SU-DHL-6 (cell line): ENCODE data around the gene CRMP1.

Experiments used
- H2AFZ ChIP-seq: fragments of 200-600 bp; sonication (generic); 2 replicates; pipeline ENCODE4 v1.6.1; 2014; ENCODE audit warnings: low read depth, mild to moderate bottlenecking, moderate library complexity, mixed read lengths, antibody characterized with exemption, low read length; ENCODE audit not compliant: severe bottlenecking
- H3F3A ChIP-seq: fragments of 200-600 bp; shearing (Covaris generic); 2 replicates; pipeline ENCODE4 v1.6.0; 2016; ENCODE audit warnings: antibody characterized with exemption, mild to moderate bottlenecking; ENCODE audit not compliant: insufficient read depth
- H3K27ac ChIP-seq: fragments of 200-600 bp; sonication (generic); 2 replicates; pipeline ENCODE4 v1.5.1; 2016; ENCODE audit warnings: low read depth, mild to moderate bottlenecking, low read length, moderate library complexity, mixed read lengths
- H3K27me3 ChIP-seq: fragments of 200-600 bp; sonication (generic), shearing (Covaris generic); 2 replicates; pipeline ENCODE4 v1.6.0; 2014; ENCODE audit warnings: mild to moderate bottlenecking, low read length
- H3K36me3 ChIP-seq: fragments of 200-600 bp; sonication (generic); 2 replicates; pipeline ENCODE4 v1.6.1; 2014; ENCODE audit warnings: mild to moderate bottlenecking, low read length, mixed read lengths
- H3K4me2 ChIP-seq: fragments of 300-600, 200-600 bp; shearing (Covaris generic), sonication (generic); 2 replicates; pipeline ENCODE4 v1.6.0; 2014; ENCODE audit warnings: low read length, low read depth, mild to moderate bottlenecking; ENCODE audit not compliant: poor library complexity, severe bottlenecking
- H3K4me3 ChIP-seq: fragments of 200-600 bp; sonication (generic); 2 replicates; pipeline ENCODE4 v1.5.1; 2014; ENCODE audit warnings: antibody characterized with exemption, low read length, mild to moderate bottlenecking, mixed read lengths; ENCODE audit not compliant: insufficient read depth, poor library complexity, severe bottlenecking
- H3K79me2 ChIP-seq: fragments of 200-600 bp; sonication (generic); 2 replicates; pipeline ENCODE4 v1.6.1; 2014; ENCODE audit warnings: mild to moderate bottlenecking, low read length, moderate library complexity; ENCODE audit not compliant: insufficient read depth
- H3K9ac ChIP-seq: fragments of 200-600 bp; sonication (generic); 2 replicates; pipeline ENCODE4 v1.7.0; 2014; ENCODE audit warnings: mild to moderate bottlenecking, low read length
- H3K9me2 ChIP-seq: fragments of 200-600 bp; sonication (generic); replicated peaks from 2 replicates; pipeline ENCODE4 v1.6.1; 2014; ENCODE audit warnings: low read length; ENCODE audit not compliant: insufficient read depth
- H3K9me3 ChIP-seq: fragments of 200-600 bp; sonication (generic); 2 replicates; pipeline ENCODE4 v1.6.1; 2014; ENCODE audit warnings: low read length, mixed read lengths; ENCODE audit not compliant: insufficient read depth
- H4K20me1 ChIP-seq: fragments of 200-600 bp; sonication (generic); 2 replicates; pipeline ENCODE4 v1.6.1; 2014; ENCODE audit warnings: low read depth, mild to moderate bottlenecking, antibody characterized with exemption, low read length, moderate library complexity, mixed read lengths
- CTCF ChIP-seq: fragments of 200-600 bp; sonication (generic); IDR thresholded peaks from one replicate; pipeline ENCODE4 v1.5.1; 2017; ENCODE audit warnings: antibody characterized with exemption, mild to moderate bottlenecking, low read length, moderate library complexity; ENCODE audit not compliant: insufficient read depth, poor library complexity, severe bottlenecking
- EZH2phosphoT487 ChIP-seq: fragments of 200-600 bp; sonication (generic), shearing (Covaris generic); conservative IDR thresholded peaks from 2 replicates; pipeline ENCODE4 v1.6.1; 2018; ENCODE audit warnings: mild to moderate bottlenecking, antibody characterized with exemption, low read length, moderate library complexity, mixed read lengths

CRMP1 gene

GRCh38 chr4:5783486-5783885, 109.4 kb downstream of the CRMP1 start:
- no peaks in the 10 kb centered on the region for H3K9me2 ChIP-seq
- no peaks in the 10 kb centered on the region for H3K27me3 ChIP-seq
- H3K27ac ChIP-seq: no peak overlapping the region
- no peaks in the 10 kb centered on the region for H4K20me1 ChIP-seq
- H3F3A ChIP-seq: no peaks in the 10 kb centered on the region
- no peak overlapping the region for H3K4me2 ChIP-seq
- H3K9ac ChIP-seq: no peak overlapping the region
- no peaks in the 10 kb centered on the region for H3K36me3 ChIP-seq
- no peak overlapping the region for H3K4me3 ChIP-seq
- no peaks in the 10 kb centered on the region for H3K9me3 ChIP-seq
- TF ChIP-seq CTCF (no peak), EZH2phosphoT487 (no peak)
- H3K79me2 ChIP-seq: no peaks in the 10 kb centered on the region
- no peak overlapping the region for H2AFZ ChIP-seq

DNA sequence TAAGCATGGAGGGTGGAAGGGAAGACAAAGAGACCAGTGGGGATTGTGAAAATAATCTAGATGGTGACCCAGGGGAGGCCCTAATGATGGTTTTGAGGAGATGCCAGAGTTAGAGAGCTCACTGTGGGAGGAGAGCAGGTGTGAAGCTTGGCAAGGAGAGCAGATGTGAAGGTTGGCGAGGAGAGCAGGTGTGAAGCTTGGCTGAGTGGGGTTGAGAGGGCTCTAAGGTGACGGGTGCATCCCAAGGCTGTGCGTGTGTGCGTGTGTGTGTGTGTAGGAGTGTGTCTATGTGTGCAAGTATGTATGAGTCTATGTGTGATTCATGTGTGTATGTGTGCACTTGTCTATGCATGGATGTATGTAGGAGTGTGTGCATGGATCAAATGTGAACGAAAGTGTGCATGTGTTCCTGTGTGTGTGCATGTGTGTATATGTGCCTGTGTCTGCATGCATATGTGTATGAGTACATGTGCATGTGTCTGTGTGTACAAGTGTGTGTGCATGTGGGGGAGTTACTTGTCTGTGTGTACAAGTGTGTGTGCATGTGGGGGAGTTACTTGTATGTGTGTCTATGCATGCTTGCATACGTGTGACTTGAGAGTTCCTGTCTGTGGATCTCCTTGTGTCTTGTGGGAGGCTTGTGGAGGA, 109.9 kb downstream of the CRMP1 start:
- Histone ChIP-seq H3K9ac (no peak overlapping the region), H3K27ac (no peak overlapping the region), H3K79me2 (no peaks in the 10 kb centered on the region), H4K20me1 (no peaks in the 10 kb centered on the region), H3K9me3 (no peaks in the 10 kb centered on the region), H3K27me3 (no peaks in the 10 kb centered on the region), H3K4me2 (no peak overlapping the region), H3K4me3 (no peak overlapping the region), H3F3A (no peaks in the 10 kb centered on the region), H3K36me3 (no peaks in the 10 kb centered on the region), H3K9me2 (no peaks in the 10 kb centered on the region), H2AFZ (no peak overlapping the region)
- TF ChIP-seq EZH2phosphoT487: no peak
- TF ChIP-seq CTCF: no peak

GRCh38 chr4:5781691-5782090, 111.2 kb downstream of the CRMP1 start:
- H3K4me3 ChIP-seq: no peak overlapping the region
- no peaks in the 10 kb centered on the region for H4K20me1 ChIP-seq
- TF ChIP-seq EZH2phosphoT487 (no peak), CTCF (no peak)
- no peaks in the 10 kb centered on the region for H3K9me2 ChIP-seq
- H3K27me3 ChIP-seq: no peaks in the 10 kb centered on the region
- 0 out of 2 replicates have a peak, but pooled peaks cover 1% of the 10 kb centered on the region for H3K9me3 ChIP-seq
- no peak overlapping the region for H3K9ac ChIP-seq
- no peak overlapping the region for H3K4me2 ChIP-seq
- H3K36me3 ChIP-seq: no peaks in the 10 kb centered on the region
- no peaks in the 10 kb centered on the region for H3F3A ChIP-seq
- no peak overlapping the region for H3K27ac ChIP-seq
- no peak overlapping the region for H2AFZ ChIP-seq
- no peaks in the 10 kb centered on the region for H3K79me2 ChIP-seq
